ENCODE results near the gene SYPL1.
A peak's percentile ranks its signal among the peaks of the same experiment; 100 is the strongest.

DNA sequence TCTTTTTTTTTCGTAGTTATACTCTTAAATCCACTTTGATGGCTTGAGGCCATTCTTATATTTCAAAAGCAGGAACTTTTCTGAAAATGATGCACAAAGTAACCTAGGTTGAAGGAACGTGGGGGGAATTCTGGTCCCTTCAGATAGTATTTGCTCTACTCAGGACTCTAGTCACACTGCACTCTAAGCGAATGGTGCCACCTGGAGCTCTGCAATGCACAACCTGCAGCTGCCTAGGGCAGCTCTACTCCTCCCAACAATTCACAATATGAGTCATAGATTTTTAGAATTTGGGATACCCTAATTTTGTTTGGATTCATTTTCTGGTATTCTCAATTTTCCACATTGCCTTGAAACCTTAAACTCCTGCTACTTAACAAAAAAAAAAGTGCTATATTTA is 17.3 kb downstream of the SYPL1 start:
- TF ChIP-seq EZH2 (IDR thresholded peaks at IDR 0.05; ENCODE audit: borderline replicate concordance, low read length), result no peak
- peak in 1 of 2 donors; percentile 53 for TF ChIP-seq CTCF (conservative IDR thresholded peaks at IDR 0.05 in 1 of 2, IDR thresholded peaks at IDR 0.05 in 1 of 2; ENCODE audit: extremely low read depth in 1 of 2, insufficient read depth in 1 of 2, low read depth in 1 of 2, low read length in 2 of 2)
